SK-N-SH (cell line): Measurements from ENCODE around the gene CDK8. TPM values are rescaled to one million over a fixed set of nuclear protein-coding genes. Genes with fewer than 3 reads are reported as not detected.

Experiments used
- CTCF ChIA-PET: fragments of 300-600, 350-600 bp; formaldehyde crosslinking; extraction: SDS; loops from one replicate; lab custom pipeline; 2021; lab: Yijun Ruan, JAX
- POLR2A ChIA-PET: fragments of 350-600 bp; sonication (Branson Sonifier 250); formaldehyde crosslinking; extraction: SDS; loops from one replicate; lab custom pipeline; 2020; ENCODE audit warnings: antibody characterized with exemption, inconsistent platforms; lab: Yijun Ruan, JAX
- DNase-seq: peaks from one replicate; pipeline ENCODE4 v3.0.0; 2012
- H2AFZ ChIP-seq: fragments of 200-600 bp; sonication (generic); 2 replicates; pipeline ENCODE4 v1.8.1; 2016; ENCODE audit warnings: antibody characterized with exemption, mild to moderate bottlenecking, low read depth
- H3F3A ChIP-seq: fragments of 200-600 bp; sonication (generic); replicated peaks from 2 replicates; pipeline ENCODE3; 2016; ENCODE audit warnings: antibody characterized with exemption, mild to moderate bottlenecking; ENCODE audit not compliant: insufficient read depth
- H3K27ac ChIP-seq, 2 experiments: fragments of 200-500 bp in 1 of 2; fragments of 200-600 bp in 1 of 2; sonication (Bioruptor generic) in 1 of 2; sonication (generic), shearing (Covaris generic) in 1 of 2; 2 replicates each; pipeline versions ENCODE4 v1.5.1 to v1.6.1; 2014 to 2016; ENCODE audit warnings: low read depth in 2 of 2, inconsistent platforms in 1 of 2, low read length in 1 of 2, mild to moderate bottlenecking in 1 of 2, mixed read lengths in 1 of 2
- H3K27me3 ChIP-seq: fragments of 200-600 bp; sonication (generic), shearing (Covaris generic); 2 replicates; pipeline ENCODE4 v1.6.1; 2016; ENCODE audit warnings: mixed run types; ENCODE audit not compliant: insufficient read depth
- H3K36me3 ChIP-seq, 2 experiments: fragments of 200-500 bp in 1 of 2; fragments of 200-600 bp in 1 of 2; sonication (Bioruptor generic) in 1 of 2; sonication (generic) in 1 of 2; replicated peaks in 1 of 2; 2 replicates each; pipeline versions ENCODE3 to v1.5.1; 2014 to 2016; ENCODE audit warnings: low read length in 1 of 2, mild to moderate bottlenecking in 1 of 2; ENCODE audit not compliant: insufficient read depth in 2 of 2, control insufficient read depth in 1 of 2
- H3K4me1 ChIP-seq, 2 experiments: fragments of 200-500 bp in 1 of 2; fragments of 200-600 bp in 1 of 2; sonication (Bioruptor generic) in 1 of 2; sonication (generic), shearing (Covaris generic) in 1 of 2; 2 replicates each; pipeline versions ENCODE4 v1.5.1 to v1.6.1; 2014 to 2016; ENCODE audit warnings: low read depth in 1 of 2, low read length in 1 of 2, mixed run types in 1 of 2; ENCODE audit not compliant: insufficient read depth in 2 of 2, control insufficient read depth in 1 of 2
- H3K4me2 ChIP-seq: fragments of 200-600 bp; sonication (generic), shearing (Covaris generic); 2 replicates; pipeline ENCODE4 v1.6.1; 2017; ENCODE audit warnings: mixed run types
- H3K4me3 ChIP-seq, 2 experiments: fragments of 200-500 bp in 1 of 2; fragments of 200-600 bp in 1 of 2; sonication (Bioruptor generic) in 1 of 2; sonication (generic), shearing (Covaris generic) in 1 of 2; 2 replicates each; pipeline versions ENCODE4 v1.5.1 to v1.8.1; 2014 to 2016; ENCODE audit warnings: low read depth in 2 of 2, inconsistent platforms in 1 of 2, low read length in 1 of 2, mild to moderate bottlenecking in 1 of 2, mixed read lengths in 1 of 2, moderate library complexity in 1 of 2
- H3K79me2 ChIP-seq: fragments of 200-600 bp; sonication (generic); 2 replicates; pipeline ENCODE4 v1.8.1; 2017; ENCODE audit warnings: mild to moderate bottlenecking; ENCODE audit not compliant: insufficient read depth
- H3K9ac ChIP-seq: fragments of 200-600 bp; sonication (generic); 2 replicates; pipeline ENCODE4 v1.6.1; 2017; ENCODE audit warnings: mixed run types
- H3K9me2 ChIP-seq: fragments of 200-600 bp; sonication (generic); 2 replicates; pipeline ENCODE4 v1.6.1; 2017; ENCODE audit warnings: mixed run types
- H3K9me3 ChIP-seq: fragments of 200-600 bp; sonication (generic); 2 replicates; pipeline ENCODE4 v1.6.1; 2017; ENCODE audit warnings: mixed run types, mild to moderate bottlenecking, moderate library complexity
- H4K20me1 ChIP-seq: fragments of 200-600 bp; sonication (generic); 2 replicates; pipeline ENCODE4 v1.6.1; 2017; ENCODE audit warnings: mild to moderate bottlenecking, mixed run types; ENCODE audit not compliant: insufficient read depth
- ELF1 ChIP-seq: IDR thresholded peaks from 2 replicates; pipeline ENCODE4 v1.4.0; 2012
- GATA2 ChIP-seq: sonication (generic); formaldehyde crosslinking; IDR thresholded peaks from 2 replicates; pipeline ENCODE4 v1.5.0; 2020; ENCODE audit warnings: mild to moderate bottlenecking, missing genetic modification reagents
- JUND ChIP-seq: IDR thresholded peaks from 2 replicates; pipeline ENCODE4 v1.4.0; 2012
- MEF2A ChIP-seq: IDR thresholded peaks from 2 replicates; pipeline ENCODE4 v1.4.0; 2012; ENCODE audit warnings: low read depth, borderline replicate concordance
- NFIC ChIP-seq: IDR thresholded peaks from 2 replicates; pipeline ENCODE4 v1.4.0; 2012; ENCODE audit warnings: borderline replicate concordance
- SMC3 ChIP-seq: IDR thresholded peaks from 2 replicates; pipeline ENCODE4 v1.6.1; 2012; ENCODE audit warnings: low read depth, low read length, improper control_type of control experiment
- TAF1 ChIP-seq: IDR thresholded peaks from 2 replicates; pipeline ENCODE4 v1.6.1; 2012; ENCODE audit warnings: low read depth, mild to moderate bottlenecking, low read length, moderate library complexity, borderline replicate concordance
- TCF12 ChIP-seq: IDR thresholded peaks from 2 replicates; pipeline ENCODE4 v1.4.0; 2012
- TEAD4 ChIP-seq: IDR thresholded peaks from 2 replicates; pipeline ENCODE4 v1.4.0; 2012; ENCODE audit warnings: mild to moderate bottlenecking, borderline replicate concordance; ENCODE audit not compliant: insufficient read depth
- WGBS: methylation state at CpG from one replicate; pipeline ENCODE4 v1.1.6; 2017; ENCODE audit warnings: low lambda C conversion rate; 5-methylcytosine and 5-hydroxymethylcytosine counted together
- polyA plus RNA-seq, 3 experiments: library from polyadenylated mRNA; depleted of rRNA; stranded (reverse); fragments of >200 nt; gene quantifications; 2 replicates each; pipeline ENCODE4 v1.2.3, GENCODE V29; 2012
- TF ChIP-seq, protein P1 (sequence below): IDR thresholded peaks from 2 replicates; pipeline ENCODE4 v1.4.0; 2012; ENCODE audit warnings: low read depth, borderline replicate concordance
- TF ChIP-seq, protein P2 (sequence below): fragments of 150-350 bp; IDR thresholded peaks from 2 replicates; pipeline ENCODE4 v1.6.1; 2016; ENCODE audit warnings: mild to moderate bottlenecking, low read depth, low read length
- TF ChIP-seq, protein P3 (sequence below): fragments of 150-350 bp; IDR thresholded peaks from 2 replicates; pipeline ENCODE4 v1.6.1; 2017; ENCODE audit warnings: antibody characterized with exemption, low read length, low read depth, borderline replicate concordance
- TF ChIP-seq, protein P4 (sequence below): IDR thresholded peaks from 2 replicates; pipeline ENCODE4 v1.4.0; 2012; ENCODE audit warnings: low read depth
- TF ChIP-seq, protein P5 (sequence below): IDR thresholded peaks from 2 replicates; pipeline ENCODE4 v1.6.1; 2012; ENCODE audit warnings: mild to moderate bottlenecking, low read depth, low read length, moderate library complexity

The CDK8 gene
- polyA plus RNA-seq, 1 of the 3 experiments (the other 2 are of a cell fraction), result 10.1 TPM

DNA sequence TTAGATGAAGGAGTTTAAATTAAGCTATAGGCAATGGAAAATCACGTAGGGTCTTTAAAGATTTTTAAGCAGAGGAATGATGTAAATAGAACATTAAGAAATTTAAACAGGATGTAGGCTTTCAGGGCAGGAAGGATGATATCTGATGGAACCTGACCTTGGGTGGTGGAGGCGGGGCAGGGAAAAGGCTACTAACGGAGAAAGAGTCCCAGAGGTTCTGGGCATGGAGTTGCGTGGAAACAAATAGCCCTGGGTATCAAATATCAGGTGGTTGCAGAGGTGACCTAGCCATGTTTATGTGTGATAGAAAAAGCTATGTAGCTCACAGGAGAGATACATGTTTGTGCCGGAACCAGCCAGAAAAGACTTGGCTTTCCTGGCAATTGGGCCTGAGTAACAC, 7.8 kb upstream of the CDK8 start:
- Histone ChIP-seq H3F3A (no peaks in the 10 kb centered on the region), H3K27ac (no peak overlapping the region), H2AFZ (no peak overlapping the region), H3K36me3 (no peaks in the 10 kb centered on the region), H3K9me3 (peaks cover 7% of the 10 kb centered on the region), H3K27me3 (no peaks in the 10 kb centered on the region), H3K4me2 (no peak overlapping the region), H3K9ac (no peak overlapping the region), H3K4me1 (no peaks in the 10 kb centered on the region), H3K4me3 (no peak overlapping the region), H3K79me2 (no peaks in the 10 kb centered on the region), H3K9me2 (no peaks in the 10 kb centered on the region), H4K20me1 (no peaks in the 10 kb centered on the region)
- CTCF ChIA-PET, result no interaction called here
- 87% methylated on average over 5 of the region's 5 CpGs for WGBS
- POLR2A ChIA-PET, result no interaction called here
- DNase-seq, result no peak
- no peak for TF ChIP-seq SMC3
- no peak for TF ChIP-seq TCF12
- TF ChIP-seq TAF1, result no peak
- TF ChIP-seq GATA2 (CRISPR knock-in tag), result no peak
- TF ChIP-seq, all 33 proteins: peak for 0

DNA sequence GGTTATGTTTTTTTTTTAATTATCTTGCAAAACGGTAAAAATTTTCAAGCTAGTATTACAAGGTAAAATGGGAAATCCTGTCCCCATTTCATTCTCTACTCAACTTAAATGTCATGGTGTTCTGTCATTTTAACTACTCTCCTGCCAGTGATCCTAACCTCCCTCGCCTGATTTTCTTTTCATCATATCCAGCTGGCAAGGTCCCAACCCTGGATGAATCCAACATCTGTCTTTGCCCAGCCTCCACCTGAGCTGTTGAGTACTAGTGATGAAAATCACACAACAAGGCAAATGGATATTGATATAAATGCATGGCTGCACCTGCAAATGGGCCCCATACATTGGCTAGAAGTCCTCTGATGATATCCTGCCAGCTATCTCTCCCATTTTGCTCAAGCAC, 6.9 kb upstream of the CDK8 start:
- Histone ChIP-seq H2AFZ (no peak overlapping the region), H3K79me2 (no peaks in the 10 kb centered on the region), H3K9me3 (peaks cover 7% of the 10 kb centered on the region), H3K27ac (no peak overlapping the region), H3K4me2 (no peak overlapping the region), H3K36me3 (no peaks in the 10 kb centered on the region), H3K9ac (no peak overlapping the region), H3K4me1 (no peaks in the 10 kb centered on the region), H3F3A (no peaks in the 10 kb centered on the region), H4K20me1 (no peaks in the 10 kb centered on the region), H3K27me3 (no peaks in the 10 kb centered on the region), H3K4me3 (no peak overlapping the region), H3K9me2 (no peaks in the 10 kb centered on the region)
- DNase-seq, result no peak
- ChIA-PET CTCF (interaction anchor here (0.7 kb wide), 1 partner anchor 14 kb away, joined by 3 read pairs; no protein-coding TSS in a partner anchor), POLR2A (no interaction called here)
- 47% methylated on average over 2 of the region's 2 CpGs for WGBS
- TF ChIP-seq, protein P1, sequence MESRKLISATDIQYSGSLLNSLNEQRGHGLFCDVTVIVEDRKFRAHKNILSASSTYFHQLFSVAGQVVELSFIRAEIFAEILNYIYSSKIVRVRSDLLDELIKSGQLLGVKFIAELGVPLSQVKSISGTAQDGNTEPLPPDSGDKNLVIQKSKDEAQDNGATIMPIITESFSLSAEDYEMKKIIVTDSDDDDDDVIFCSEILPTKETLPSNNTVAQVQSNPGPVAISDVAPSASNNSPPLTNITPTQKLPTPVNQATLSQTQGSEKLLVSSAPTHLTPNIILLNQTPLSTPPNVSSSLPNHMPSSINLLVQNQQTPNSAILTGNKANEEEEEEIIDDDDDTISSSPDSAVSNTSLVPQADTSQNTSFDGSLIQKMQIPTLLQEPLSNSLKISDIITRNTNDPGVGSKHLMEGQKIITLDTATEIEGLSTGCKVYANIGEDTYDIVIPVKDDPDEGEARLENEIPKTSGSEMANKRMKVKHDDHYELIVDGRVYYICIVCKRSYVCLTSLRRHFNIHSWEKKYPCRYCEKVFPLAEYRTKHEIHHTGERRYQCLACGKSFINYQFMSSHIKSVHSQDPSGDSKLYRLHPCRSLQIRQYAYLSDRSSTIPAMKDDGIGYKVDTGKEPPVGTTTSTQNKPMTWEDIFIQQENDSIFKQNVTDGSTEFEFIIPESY, result no peak
- no peak for TF ChIP-seq JUND
- TF ChIP-seq, protein P2, sequence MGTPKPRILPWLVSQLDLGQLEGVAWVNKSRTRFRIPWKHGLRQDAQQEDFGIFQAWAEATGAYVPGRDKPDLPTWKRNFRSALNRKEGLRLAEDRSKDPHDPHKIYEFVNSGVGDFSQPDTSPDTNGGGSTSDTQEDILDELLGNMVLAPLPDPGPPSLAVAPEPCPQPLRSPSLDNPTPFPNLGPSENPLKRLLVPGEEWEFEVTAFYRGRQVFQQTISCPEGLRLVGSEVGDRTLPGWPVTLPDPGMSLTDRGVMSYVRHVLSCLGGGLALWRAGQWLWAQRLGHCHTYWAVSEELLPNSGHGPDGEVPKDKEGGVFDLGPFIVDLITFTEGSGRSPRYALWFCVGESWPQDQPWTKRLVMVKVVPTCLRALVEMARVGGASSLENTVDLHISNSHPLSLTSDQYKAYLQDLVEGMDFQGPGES, result no peak
- no peak for TF ChIP-seq TCF12
- no peak for TF ChIP-seq TAF1
- TF ChIP-seq, protein P3, sequence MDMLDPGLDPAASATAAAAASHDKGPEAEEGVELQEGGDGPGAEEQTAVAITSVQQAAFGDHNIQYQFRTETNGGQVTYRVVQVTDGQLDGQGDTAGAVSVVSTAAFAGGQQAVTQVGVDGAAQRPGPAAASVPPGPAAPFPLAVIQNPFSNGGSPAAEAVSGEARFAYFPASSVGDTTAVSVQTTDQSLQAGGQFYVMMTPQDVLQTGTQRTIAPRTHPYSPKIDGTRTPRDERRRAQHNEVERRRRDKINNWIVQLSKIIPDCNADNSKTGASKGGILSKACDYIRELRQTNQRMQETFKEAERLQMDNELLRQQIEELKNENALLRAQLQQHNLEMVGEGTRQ, result no peak
- no peak for TF ChIP-seq GATA2 (CRISPR knock-in tag)
- TF ChIP-seq ELF1, result no peak
- TF ChIP-seq SMC3, result no peak
- no peak for TF ChIP-seq NFIC
- TF ChIP-seq, protein P4, sequence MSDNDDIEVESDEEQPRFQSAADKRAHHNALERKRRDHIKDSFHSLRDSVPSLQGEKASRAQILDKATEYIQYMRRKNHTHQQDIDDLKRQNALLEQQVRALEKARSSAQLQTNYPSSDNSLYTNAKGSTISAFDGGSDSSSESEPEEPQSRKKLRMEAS, result no peak
- TF ChIP-seq, protein P5, sequence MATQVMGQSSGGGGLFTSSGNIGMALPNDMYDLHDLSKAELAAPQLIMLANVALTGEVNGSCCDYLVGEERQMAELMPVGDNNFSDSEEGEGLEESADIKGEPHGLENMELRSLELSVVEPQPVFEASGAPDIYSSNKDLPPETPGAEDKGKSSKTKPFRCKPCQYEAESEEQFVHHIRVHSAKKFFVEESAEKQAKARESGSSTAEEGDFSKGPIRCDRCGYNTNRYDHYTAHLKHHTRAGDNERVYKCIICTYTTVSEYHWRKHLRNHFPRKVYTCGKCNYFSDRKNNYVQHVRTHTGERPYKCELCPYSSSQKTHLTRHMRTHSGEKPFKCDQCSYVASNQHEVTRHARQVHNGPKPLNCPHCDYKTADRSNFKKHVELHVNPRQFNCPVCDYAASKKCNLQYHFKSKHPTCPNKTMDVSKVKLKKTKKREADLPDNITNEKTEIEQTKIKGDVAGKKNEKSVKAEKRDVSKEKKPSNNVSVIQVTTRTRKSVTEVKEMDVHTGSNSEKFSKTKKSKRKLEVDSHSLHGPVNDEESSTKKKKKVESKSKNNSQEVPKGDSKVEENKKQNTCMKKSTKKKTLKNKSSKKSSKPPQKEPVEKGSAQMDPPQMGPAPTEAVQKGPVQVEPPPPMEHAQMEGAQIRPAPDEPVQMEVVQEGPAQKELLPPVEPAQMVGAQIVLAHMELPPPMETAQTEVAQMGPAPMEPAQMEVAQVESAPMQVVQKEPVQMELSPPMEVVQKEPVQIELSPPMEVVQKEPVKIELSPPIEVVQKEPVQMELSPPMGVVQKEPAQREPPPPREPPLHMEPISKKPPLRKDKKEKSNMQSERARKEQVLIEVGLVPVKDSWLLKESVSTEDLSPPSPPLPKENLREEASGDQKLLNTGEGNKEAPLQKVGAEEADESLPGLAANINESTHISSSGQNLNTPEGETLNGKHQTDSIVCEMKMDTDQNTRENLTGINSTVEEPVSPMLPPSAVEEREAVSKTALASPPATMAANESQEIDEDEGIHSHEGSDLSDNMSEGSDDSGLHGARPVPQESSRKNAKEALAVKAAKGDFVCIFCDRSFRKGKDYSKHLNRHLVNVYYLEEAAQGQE, result no peak
- TF ChIP-seq TEAD4, result no peak
- no peak for TF ChIP-seq MEF2A
